ENCODE measurements around the gene PPFIBP1. TPM values are rescaled to one million over a fixed set of nuclear protein-coding genes. Genes with fewer than 3 reads are reported as not detected.

PPFIBP1 gene
- total and polyA plus RNA-seq, 9 of the 15 experiments (the other 6 are each of a cell fraction or from before 2014, with no cell fraction given) = 0.46 to 3.5 (median 1.8) TPM

GRCh38 chr12:27703720-27704452, 179.9 kb downstream of the PPFIBP1 start (continued):
- TF ChIP-seq MLLT1 (IDR thresholded peaks at IDR 0.05) (0 out of 4 replicates have a peak, but pooled peaks of 1 of the 2 experiments have one; percentile 13), ZC3H8 (IDR thresholded peaks at IDR 0.05) (no peak), BRCA1 (IDR thresholded peaks at IDR 0.05) (no peak), BRCA1 (CRISPR knock-in tag; IDR thresholded peaks at IDR 0.05) (no peak), ARID1B (IDR thresholded peaks at IDR 0.05) (no peak; the same call in 1 of the 2 replicates), PATZ1 (CRISPR knock-in tag; IDR thresholded peaks at IDR 0.05; ENCODE audit: borderline replicate concordance) (no peak), TCF7L2 (IDR thresholded peaks at IDR 0.05; ENCODE audit: low read depth, low read length) (no peak), ZNF609 (CRISPR knock-in tag; IDR thresholded peaks at IDR 0.05; ENCODE audit: borderline replicate concordance) (no peak), DEAF1 (CRISPR knock-in tag; IDR thresholded peaks at IDR 0.05) (peak; percentile 71)

Data from K562 (cell line).